Spinal cord (tissue), 10 donors: ENCODE results near the gene MB. TPM values are rescaled to one million over a fixed set of nuclear protein-coding genes. Genes with fewer than 3 reads are reported as not detected.
A peak's percentile ranks its signal among the peaks of the same experiment; 100 is the strongest.

Experiments
- DNase-seq, 6 donors: peaks; one replicate each; pipeline versions ENCODE4 v3.0.0 to v3.0.0-alpha.2; 2013 to 2015; ENCODE audit warnings: low spot score in 6 of 6, low read depth in 4 of 6
- H3K27ac ChIP-seq: one replicate; pipeline ENCODE4 v1.5.1; 2013; ENCODE audit warnings: low read depth, low read length, control low read depth
- H3K27me3 ChIP-seq: one replicate; pipeline ENCODE4 v1.6.1; 2013; ENCODE audit warnings: low read length; ENCODE audit not compliant: control insufficient read depth, insufficient read depth
- H3K36me3 ChIP-seq: one replicate; pipeline ENCODE4 v1.6.1; 2013; ENCODE audit warnings: low read length; ENCODE audit not compliant: control insufficient read depth, insufficient read depth
- H3K4me1 ChIP-seq: one replicate; pipeline ENCODE4 v1.6.1; 2013; ENCODE audit warnings: low read length; ENCODE audit not compliant: control insufficient read depth, insufficient read depth
- H3K4me3 ChIP-seq: one replicate; pipeline ENCODE4 v1.5.1; 2013; ENCODE audit warnings: low read depth, low read length, control low read depth
- H3K9me3 ChIP-seq: one replicate; pipeline ENCODE4 v1.6.1; 2013; ENCODE audit warnings: low read length; ENCODE audit not compliant: control insufficient read depth, insufficient read depth
- WGBS: methylation state at CpG from one replicate; pipeline ENCODE4 v1.1.5; 2013; ENCODE audit warnings: missing lambda C conversion rate; ENCODE audit not compliant: insufficient coverage; 5-methylcytosine and 5-hydroxymethylcytosine counted together
- polyA plus RNA-seq, 2 donors: library from polyadenylated mRNA; unstranded; fragments of 120-200 nt; gene quantifications; one replicate each; pipeline ENCODE4 v1.2.1, GENCODE V29; 2013; ENCODE audit not compliant: insufficient read length in 2 of 2
- total RNA-seq, 2 donors: library from RNA; depleted of rRNA in 1 of 2; stranded (reverse); fragments of 120-200 nt in 1 of 2; fragments of >200 nt in 1 of 2; gene quantifications; one replicate each; pipeline versions ENCODE4 v1.2.3 to v1.2.4, GENCODE V29; 2013 to 2014
- donor health status: healthy.

Gene MB
- total and polyA plus RNA-seq, 4 donors, result 0.41 to 1.8 (median 0.64) TPM

DNA sequence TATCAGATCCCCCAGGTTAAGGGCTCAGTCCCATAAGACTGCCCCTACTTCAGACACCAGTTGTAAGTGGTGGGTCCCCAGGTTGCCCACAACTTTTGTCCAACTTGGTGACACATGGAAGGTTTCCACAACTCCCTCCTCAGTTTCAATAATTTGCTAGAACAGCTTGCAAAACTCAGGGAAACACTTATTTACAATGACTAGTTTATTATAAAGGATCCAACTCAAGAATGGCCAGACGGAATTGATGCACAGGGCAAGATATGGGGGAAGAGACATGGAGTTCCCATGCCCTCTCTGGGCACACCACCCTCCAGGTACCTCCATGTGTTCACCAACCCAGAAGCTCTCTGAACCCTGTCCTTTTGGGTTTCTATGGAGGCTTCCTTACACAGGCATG lies 36.7 kb upstream of the MB start:
- Histone ChIP-seq H3K4me1 (no peaks in the 10 kb centered on the region), H3K36me3 (no peaks in the 10 kb centered on the region), H3K9me3 (no peaks in the 10 kb centered on the region), H3K27me3 (no peaks in the 10 kb centered on the region), H3K4me3 (no peak overlapping the region), H3K27ac (no peak overlapping the region)
- DNase-seq, result no peak
- no CpG with 5 or more reads among the region's 1 CpG for WGBS

DNA sequence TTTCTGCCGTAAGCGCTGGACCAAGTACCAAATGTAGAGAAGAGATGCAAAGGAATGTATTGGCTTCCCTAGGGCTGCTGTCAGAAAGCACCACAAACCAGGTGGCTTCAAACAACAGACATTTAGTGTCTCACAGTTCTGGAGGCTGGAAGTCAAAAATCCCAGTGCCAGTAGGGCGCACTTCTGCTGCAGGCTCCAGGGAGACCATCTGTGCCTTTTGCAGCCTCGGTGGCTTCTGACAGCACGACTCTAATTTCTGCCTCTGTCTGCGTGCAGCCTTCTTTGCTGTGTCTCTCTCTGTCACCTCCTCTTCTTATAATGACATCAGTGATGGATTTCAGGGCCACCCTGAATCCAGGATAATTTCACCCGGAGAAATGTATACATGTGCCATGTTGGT lies 34.0 kb upstream of the MB start:
- H3K27me3 ChIP-seq, result no peaks in the 10 kb centered on the region
- no peak overlapping the region for H3K4me3 ChIP-seq
- no peak overlapping the region for H3K27ac ChIP-seq
- H3K4me1 ChIP-seq, result peaks cover 14% of the 10 kb centered on the region
- WGBS, result 98% methylated on average over 6 of the region's 7 CpGs
- no peaks in the 10 kb centered on the region for H3K36me3 ChIP-seq
- no peaks in the 10 kb centered on the region for H3K9me3 ChIP-seq
- DNase-seq, result no peak

DNA sequence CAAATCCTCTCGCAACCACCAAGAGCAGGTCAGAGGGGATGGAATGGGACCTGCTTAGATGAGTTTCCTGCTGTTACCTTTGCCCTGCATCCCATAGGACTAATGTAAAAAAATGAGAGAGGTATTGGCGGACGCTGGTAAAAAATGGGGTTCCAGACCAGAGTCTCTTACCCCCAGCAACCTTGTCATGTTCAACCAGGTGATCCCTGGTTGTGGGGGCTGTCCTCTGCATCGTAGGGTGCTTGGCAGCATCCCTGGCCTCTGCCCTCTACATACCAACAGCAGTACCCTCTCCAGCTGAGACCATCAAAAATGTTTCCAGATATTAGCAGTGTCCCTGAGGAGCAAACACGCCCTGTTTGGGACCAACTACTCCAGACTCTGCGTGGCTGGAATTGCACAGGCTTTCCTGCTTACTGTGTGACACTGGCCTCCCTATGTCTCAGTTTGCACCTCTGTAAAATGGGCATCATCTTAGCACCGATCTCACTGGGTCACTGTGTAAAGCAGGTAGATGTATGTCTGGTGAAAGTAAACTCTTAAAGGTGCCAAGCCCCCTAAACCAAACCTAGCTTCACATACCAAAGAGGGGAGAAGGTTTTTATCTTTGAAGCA lies 32.6 kb upstream of the MB start:
- H3K4me3 ChIP-seq, result no peak overlapping the region
- WGBS, result 89% methylated on average over 3 of the region's 7 CpGs

DNA sequence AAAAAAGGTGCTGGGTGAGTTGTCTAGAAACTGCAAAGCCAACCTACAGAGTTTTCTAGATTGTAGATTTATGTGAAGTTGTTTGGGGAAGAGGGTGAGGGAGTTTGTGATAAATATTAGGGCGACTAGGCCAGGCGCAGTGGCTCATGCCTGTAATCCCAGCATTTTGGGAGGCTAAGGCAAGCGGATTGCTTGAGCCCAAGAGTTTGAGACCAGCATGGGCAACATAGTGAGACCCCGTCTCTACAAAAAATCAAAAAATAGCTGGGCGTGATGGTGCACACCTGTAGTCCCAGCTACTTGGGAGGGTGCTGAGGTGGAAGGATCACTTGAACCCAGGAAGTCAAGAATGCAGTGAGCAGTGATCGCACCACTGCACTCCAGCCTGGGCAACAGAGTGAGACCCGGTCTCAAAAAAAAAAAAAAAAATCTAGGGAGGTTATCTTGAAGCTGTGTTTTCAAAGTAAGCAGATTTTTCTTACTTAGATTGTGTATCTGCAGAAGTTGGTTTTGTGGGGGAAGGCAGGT lies 32.0 kb upstream of the MB start:
- Histone ChIP-seq H3K27me3 (no peaks in the 10 kb centered on the region), H3K4me3 (no peak overlapping the region), H3K9me3 (no peaks in the 10 kb centered on the region), H3K27ac (peak overlapping the region; percentile 69), H3K4me1 (peaks cover 14% of the 10 kb centered on the region), H3K36me3 (no peaks in the 10 kb centered on the region)
- DNase-seq, result no peak
- WGBS, result 95% methylated on average over 7 of the region's 7 CpGs

More for the DNA sequence above, 32.6 kb upstream of the MB start:
- H3K36me3 ChIP-seq, result no peaks in the 10 kb centered on the region
- peaks cover 14% of the 10 kb centered on the region for H3K4me1 ChIP-seq
- no peaks in the 10 kb centered on the region for H3K27me3 ChIP-seq
- no peak for DNase-seq
- no peaks in the 10 kb centered on the region for H3K9me3 ChIP-seq
- H3K27ac ChIP-seq, result no peak overlapping the region

DNA sequence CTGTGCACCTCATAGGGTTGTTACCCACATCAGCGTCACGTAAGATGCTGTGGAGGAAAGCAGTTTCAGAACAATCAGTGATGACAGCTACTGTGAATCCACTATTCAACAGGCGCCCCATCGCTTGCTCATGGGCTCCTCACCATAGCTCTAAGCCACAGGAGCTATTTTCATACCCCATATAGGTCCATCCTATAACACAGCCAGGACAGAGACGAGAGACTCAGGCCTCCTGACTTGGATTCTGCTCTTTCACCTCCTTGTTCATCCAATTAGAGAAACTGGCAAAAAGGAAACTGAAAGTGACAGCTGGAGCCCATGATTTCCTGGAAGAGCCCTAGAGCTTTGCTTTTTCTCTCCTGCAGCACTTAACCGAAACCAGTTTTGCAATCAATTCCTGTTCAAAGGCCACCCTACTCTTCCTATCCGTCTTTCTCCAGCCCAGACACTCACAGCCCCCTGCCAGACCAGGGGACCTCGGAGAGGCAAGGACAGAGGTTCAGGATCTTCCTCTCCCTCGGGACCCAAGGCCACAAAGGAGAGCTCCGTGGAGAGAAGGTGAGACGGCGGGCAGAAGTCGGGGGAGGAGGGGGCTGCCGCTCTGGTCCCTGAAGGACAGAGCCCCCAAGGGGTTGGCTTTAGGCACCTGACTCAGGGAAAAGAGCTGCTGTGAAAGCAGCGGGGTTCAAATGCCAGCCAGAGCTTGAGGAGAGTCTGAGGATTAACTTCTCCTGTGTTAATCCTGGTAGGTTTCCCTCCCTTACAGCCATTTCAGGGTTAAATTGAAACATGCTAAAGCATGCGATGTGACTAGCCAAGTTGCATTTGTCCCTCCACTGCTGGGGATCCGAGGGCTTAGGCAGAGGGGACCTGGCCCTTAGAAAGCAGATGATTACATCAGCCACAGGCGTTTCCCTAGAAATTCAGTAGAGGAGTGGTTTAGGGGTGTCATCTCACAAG lies 31.2 kb upstream of the MB start, which contains the start of gene APOL6:
Gene APOL6 (plus strand): TSS at position 381 of the 960 bp plus-strand sequence. CDS start 7,980 bp downstream, outside the sequence.
- H3K4me3 ChIP-seq, result peak within 1 kb of the TSS; percentile 33
- no peaks in the 10 kb centered on the region for H3K27me3 ChIP-seq
- no peaks in the 10 kb centered on the region for H3K36me3 ChIP-seq
- H3K27ac ChIP-seq, result peak within 1 kb of the TSS; percentile 69
- peak in 2 of 6 donors; percentile 19 to 66 for DNase-seq
- WGBS, result 38% methylated on average over 17 of the region's 18 CpGs
- no peaks in the 10 kb centered on the region for H3K9me3 ChIP-seq
- peaks cover 14% of the 10 kb centered on the region for H3K4me1 ChIP-seq

DNA sequence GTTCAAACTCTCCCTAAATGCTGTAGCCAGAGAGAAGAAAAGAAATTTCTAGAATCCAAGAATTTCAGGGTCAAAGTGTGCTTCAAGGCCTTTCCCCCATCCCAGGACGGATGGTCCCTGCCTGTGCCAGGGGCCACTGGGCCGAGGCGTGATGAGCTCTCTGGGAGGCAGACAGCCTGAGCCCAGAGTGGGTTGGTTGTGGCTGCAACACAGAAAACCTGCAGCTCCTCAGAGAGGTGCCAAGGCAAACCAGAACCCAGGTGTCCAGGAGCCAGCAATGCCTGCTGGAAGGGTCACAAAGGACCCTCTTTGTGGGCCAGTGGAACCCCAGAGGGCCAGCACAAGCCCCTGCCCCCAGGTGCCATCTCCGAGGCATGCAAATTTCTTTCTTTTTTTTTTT lies 28.5 kb upstream of the MB start:
- Histone ChIP-seq H3K27ac (no peak overlapping the region), H3K27me3 (no peaks in the 10 kb centered on the region), H3K36me3 (no peaks in the 10 kb centered on the region), H3K9me3 (no peaks in the 10 kb centered on the region), H3K4me3 (no peak overlapping the region), H3K4me1 (peaks cover 14% of the 10 kb centered on the region)
- 96% methylated on average over 4 of the region's 4 CpGs for WGBS
- DNase-seq, result no peak

DNA sequence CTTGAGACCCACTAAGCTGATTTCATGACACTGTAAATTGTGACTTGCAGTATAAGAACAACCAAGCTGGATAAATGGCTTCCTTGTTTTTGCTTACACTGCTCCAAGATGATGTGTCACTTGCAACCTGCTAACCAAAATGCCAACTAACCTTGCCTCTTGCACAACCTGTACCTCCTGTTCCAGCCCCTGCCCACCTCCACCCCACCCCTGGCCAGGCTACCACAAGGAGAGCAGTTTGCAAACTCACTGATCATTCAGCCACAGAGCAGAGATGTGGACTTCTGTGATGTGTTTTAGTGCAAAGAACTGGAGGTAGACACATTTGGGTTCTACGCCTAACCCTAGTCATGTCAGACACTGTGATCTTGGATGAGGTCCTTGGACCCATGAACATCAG lies 26.9 kb upstream of the MB start:
- peaks cover 14% of the 10 kb centered on the region for H3K4me1 ChIP-seq
- no peak for DNase-seq
- WGBS, result 86% methylated on average over 1 of the region's 1 CpG
- no peak overlapping the region for H3K4me3 ChIP-seq
- no peaks in the 10 kb centered on the region for H3K27me3 ChIP-seq
- H3K27ac ChIP-seq, result no peak overlapping the region
- H3K9me3 ChIP-seq, result no peaks in the 10 kb centered on the region
- no peaks in the 10 kb centered on the region for H3K36me3 ChIP-seq

DNA sequence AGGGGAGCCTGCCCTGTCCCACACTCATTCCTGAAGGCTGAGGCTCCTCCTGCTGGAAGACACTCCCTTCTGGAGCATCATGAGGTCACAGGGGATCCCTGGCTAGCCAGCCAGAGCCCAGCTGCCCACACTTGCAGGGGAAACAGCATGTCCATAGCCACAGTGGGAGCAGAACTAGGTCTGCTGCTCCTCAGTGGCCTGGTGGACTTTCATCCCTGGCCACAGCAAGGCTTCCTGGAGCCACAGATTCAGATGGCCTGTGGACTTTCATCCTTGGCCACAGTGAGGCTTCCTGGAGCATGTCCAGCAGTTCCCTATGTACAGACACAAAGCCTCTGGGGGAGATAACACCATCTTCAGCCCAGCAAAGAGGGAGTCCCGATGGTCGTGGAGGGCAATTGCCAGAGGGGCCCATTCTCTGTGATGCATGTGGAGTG lies 25.2 kb upstream of the MB start:
- H3K4me3 ChIP-seq, result no peak overlapping the region
- no peak for DNase-seq
- peaks cover 20% of the 10 kb centered on the region for H3K4me1 ChIP-seq
- no peaks in the 10 kb centered on the region for H3K9me3 ChIP-seq
- H3K27me3 ChIP-seq, result no peaks in the 10 kb centered on the region
- H3K36me3 ChIP-seq, result no peaks in the 10 kb centered on the region
- 51% methylated on average over 2 of the region's 2 CpGs for WGBS
- H3K27ac ChIP-seq, result no peak overlapping the region

DNA sequence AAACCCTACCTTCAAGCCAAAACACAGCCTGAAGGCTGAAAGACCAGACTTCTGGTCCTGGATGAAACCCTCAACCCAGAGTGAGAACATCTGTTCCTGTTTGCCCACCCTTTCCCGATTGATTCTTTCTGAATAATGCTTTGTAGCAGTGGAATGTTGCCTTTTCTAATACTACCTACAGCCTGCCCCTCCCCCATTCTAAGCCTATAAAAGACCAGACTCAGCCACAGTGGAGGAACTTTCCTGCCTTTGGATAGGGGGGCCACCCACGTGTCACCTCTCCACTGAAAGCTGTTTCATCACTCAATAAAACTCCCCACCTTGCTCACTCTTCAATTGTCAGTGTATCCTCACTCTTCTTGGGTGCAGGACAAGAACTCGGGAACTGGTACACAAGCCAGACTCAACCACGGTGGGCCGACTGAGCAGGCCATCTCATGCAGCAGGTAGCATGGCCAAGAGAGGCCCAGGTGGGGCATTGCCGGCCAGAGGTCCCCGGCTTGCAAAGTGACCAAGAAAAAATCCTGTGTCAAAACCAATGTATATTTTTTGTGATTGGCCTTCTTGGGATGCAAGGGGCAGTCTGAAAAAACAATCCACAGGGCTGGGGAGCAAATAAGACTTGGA lies 24.5 kb upstream of the MB start:
- no peaks in the 10 kb centered on the region for H3K36me3 ChIP-seq
- no peaks in the 10 kb centered on the region for H3K9me3 ChIP-seq
- H3K27ac ChIP-seq, result no peak overlapping the region
- DNase-seq, result no peak
- peaks cover 17% of the 10 kb centered on the region for H3K4me1 ChIP-seq
- H3K4me3 ChIP-seq, result no peak overlapping the region
- WGBS, result 82% methylated on average over 6 of the region's 7 CpGs
- H3K27me3 ChIP-seq, result no peaks in the 10 kb centered on the region
